ENCODE data around the gene MAPT.
"Not testable (repeated sequence)": the region's sequence is repeated elsewhere in the genome, so short reads cannot be mapped to it uniquely, and the experiment has no call there.

MAPT gene

GRCh38 chr17:45952814-45953320, 58.5 kb downstream of the MAPT start:
- no peak for DNase-seq (ENCODE audit: low read depth in 2 of 2)

- DNase-seq (ENCODE audit: low read depth in 2 of 2) = no peak
Measured at GRCh38 chr17:45953561-45953960, 59.2 kb downstream of the MAPT start.

GRCh38 chr17:45954914-45955313, 60.6 kb downstream of the MAPT start:
- no peak for DNase-seq (ENCODE audit: low read depth in 2 of 2)

GRCh38 chr17:45955326-45955725, 61.0 kb downstream of the MAPT start:
- no peak for DNase-seq (ENCODE audit: low read depth in 2 of 2)

- DNase-seq (ENCODE audit: low read depth in 2 of 2) = no peak
Measured at GRCh38 chr17:45956090-45956489, 61.7 kb downstream of the MAPT start.

GRCh38 chr17:45956746-45957145, 62.4 kb downstream of the MAPT start:
- not testable (repeated sequence) for DNase-seq (ENCODE audit: low read depth in 2 of 2)

- DNase-seq (ENCODE audit: low read depth in 2 of 2) = no peak
Measured at GRCh38 chr17:45958307-45958706, 64.0 kb downstream of the MAPT start.

GRCh38 chr17:45958994-45959665, 64.8 kb downstream of the MAPT start:
- DNase-seq (ENCODE audit: low read depth in 2 of 2) = no peak

GRCh38 chr17:45960311-45960710, 66.0 kb downstream of the MAPT start:
- no peak for DNase-seq (ENCODE audit: low read depth in 2 of 2)

- no peak for DNase-seq (ENCODE audit: low read depth in 2 of 2)
Measured at GRCh38 chr17:45961206-45961605, 66.9 kb downstream of the MAPT start.

- DNase-seq (ENCODE audit: low read depth in 2 of 2) = no peak
Measured at GRCh38 chr17:45962221-45962972, 68.0 kb downstream of the MAPT start.

- no peak for DNase-seq (ENCODE audit: low read depth in 2 of 2)
Measured at GRCh38 chr17:45963283-45963682, 68.9 kb downstream of the MAPT start.

- DNase-seq (ENCODE audit: low read depth in 2 of 2) = no peak
Measured at GRCh38 chr17:45963889-45964288, 69.5 kb downstream of the MAPT start.

GRCh38 chr17:45964634-45965033, 70.3 kb downstream of the MAPT start:
- DNase-seq (ENCODE audit: low read depth in 2 of 2) = no peak

- no peak for DNase-seq (ENCODE audit: low read depth in 2 of 2)
Measured at GRCh38 chr17:45965812-45966211, 71.5 kb downstream of the MAPT start.

GRCh38 chr17:45966606-45967280, 72.4 kb downstream of the MAPT start:
- DNase-seq (ENCODE audit: low read depth in 2 of 2) = no peak

- no peak for DNase-seq (ENCODE audit: low read depth in 2 of 2)
Measured at GRCh38 chr17:45967378-45967777, 73.0 kb downstream of the MAPT start.

- no peak for DNase-seq (ENCODE audit: low read depth in 2 of 2)
Measured at GRCh38 chr17:45968732-45969131, 74.4 kb downstream of the MAPT start.

GRCh38 chr17:45969726-45970125, 75.4 kb downstream of the MAPT start:
- DNase-seq (ENCODE audit: low read depth in 2 of 2) = no peak

- DNase-seq (ENCODE audit: low read depth in 2 of 2) = no peak
Measured at GRCh38 chr17:45970659-45971058, 76.3 kb downstream of the MAPT start.

GRCh38 chr17:45971698-45972141, 77.4 kb downstream of the MAPT start:
- DNase-seq (ENCODE audit: low read depth in 2 of 2) = no peak

- no peak for DNase-seq (ENCODE audit: low read depth in 2 of 2)
Measured at GRCh38 chr17:45972531-45972930, 78.2 kb downstream of the MAPT start.

Data from stimulated activated CD4-positive, alpha-beta T cell treated with anti-CD3 and anti-CD28 coated beads, Interleukin-1b, Interleukin-23, amount 100 ng/mL, for 1 hour (primary cell).